NCI-H2171 (cell line): Measurements from ENCODE around the gene HAO2.
"Not testable (repeated sequence)": the region's sequence is repeated elsewhere in the genome, so short reads cannot be mapped to it uniquely, and the experiment has no call there.

Experiments
- DNase-seq: peaks from one replicate; lab custom pipeline; 2025; lab: John Stamatoyannopoulos, UW

The HAO2 gene

DNA sequence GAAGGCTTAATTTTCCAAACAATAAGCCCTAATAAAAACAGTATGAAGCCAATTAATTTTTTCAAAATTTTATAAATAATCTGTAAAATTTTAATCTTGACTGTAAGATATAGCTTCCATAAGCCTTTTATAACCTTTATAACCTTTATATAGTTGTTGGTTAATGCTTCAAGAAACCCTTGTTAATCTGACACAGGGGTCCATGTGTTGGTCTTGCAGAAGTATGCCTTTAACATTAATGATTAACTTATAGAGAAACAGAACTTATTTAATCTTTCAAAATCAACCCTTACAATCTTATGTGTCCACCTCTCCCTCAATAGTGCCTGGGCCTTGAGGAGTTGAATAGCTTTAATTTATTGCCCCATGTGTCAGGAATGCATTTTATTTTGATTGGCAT is 23.2 kb upstream of the HAO2 start:
- no peak for DNase-seq

DNA sequence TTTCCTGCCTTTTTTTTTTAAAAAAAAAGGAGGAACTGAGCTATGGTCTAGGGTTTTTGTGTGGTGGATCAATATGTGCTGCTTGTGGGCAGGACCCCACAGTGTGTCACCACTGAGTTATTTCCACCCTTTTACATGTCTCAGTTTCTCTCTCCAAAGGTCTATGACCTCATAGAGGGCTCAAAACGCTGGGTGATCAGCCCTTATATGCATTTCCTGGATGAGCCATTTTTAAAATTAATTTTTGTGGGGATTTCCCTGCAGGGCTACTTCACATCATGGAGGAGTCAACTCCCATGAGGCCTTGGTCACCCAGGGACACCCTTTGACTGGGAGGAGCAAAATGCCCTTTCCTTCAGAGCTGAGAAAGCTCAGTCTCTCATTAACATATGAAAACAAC is 20.7 kb upstream of the HAO2 start:
- no peak for DNase-seq

DNA sequence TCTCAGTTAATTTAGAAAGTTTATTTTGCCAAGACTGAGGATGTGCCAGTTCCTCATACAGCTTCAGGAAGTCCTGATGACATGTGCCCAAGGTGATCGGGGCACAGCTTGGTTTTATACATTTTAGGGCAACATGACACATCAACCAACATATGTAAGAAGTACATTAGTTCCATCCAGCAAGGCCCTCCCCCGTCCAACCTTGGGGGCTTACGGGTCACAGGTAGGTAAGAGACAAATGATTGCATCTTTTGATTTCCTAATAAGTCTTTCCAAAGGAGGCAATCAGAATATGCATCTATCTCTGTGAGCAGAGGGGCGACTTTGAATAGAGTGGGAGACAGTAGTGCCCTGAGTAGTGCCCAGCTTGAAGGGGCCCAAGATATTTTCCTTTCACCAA is 19.6 kb upstream of the HAO2 start:
- DNase-seq: no peak

DNA sequence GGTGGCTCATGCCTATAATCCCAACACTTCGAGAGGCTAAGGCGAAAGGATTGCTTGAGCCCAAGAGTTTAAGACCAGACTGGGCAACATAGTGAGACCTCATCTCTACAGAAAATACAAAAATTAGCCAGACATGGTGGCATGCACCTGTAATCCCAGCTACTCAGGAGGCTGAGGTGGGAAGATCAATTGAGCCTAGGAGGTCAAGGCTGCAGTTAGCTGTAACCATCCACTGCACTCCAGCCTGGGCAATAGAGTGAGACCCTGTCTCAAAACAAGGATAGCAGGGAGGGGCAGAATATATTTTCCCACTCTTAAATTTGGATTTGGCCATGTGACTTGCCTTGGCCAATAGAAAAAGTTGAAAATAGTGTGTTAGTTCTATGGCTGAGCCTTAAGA is 17.7 kb upstream of the HAO2 start:
- not testable (repeated sequence) for DNase-seq

DNA sequence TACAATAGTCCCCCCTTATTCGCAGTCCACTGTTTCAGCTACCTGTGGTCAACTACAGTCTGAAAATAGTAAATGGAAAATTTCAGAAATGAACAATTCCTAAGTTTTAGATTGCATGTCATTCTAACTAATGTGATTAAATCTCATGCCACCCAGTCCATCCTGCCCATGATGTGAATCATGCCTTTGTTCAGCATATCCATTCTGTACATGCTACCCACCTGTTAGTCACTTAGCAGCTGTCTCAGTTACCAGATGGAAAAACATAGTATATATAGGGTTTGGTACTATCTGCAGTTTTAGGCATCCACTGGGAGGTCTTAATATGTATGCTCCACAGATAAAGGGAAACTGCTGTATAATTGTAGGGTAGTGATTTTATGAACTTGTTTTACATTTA is 16.6 kb upstream of the HAO2 start:
- DNase-seq: no peak

DNA sequence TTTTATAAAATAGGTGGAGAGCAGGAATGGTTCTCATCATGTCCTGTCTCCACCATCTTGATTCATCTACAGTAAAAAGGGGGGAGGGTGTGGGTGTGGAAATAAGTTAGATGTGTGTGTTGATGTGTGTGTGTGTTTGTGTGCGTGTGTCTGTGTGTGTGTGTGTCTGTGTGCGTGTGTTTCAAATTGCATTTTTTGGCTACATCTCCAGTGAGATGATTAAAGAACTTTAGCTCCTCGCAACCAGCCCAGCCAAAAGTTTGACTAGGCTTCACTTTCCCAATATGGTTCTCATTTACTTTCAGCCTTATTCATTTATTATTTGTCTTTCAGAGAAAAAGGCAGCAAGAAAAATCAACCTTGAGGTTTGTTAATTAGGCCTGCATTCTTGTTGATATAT is 14.7 kb upstream of the HAO2 start:
- DNase-seq: no peak

DNA sequence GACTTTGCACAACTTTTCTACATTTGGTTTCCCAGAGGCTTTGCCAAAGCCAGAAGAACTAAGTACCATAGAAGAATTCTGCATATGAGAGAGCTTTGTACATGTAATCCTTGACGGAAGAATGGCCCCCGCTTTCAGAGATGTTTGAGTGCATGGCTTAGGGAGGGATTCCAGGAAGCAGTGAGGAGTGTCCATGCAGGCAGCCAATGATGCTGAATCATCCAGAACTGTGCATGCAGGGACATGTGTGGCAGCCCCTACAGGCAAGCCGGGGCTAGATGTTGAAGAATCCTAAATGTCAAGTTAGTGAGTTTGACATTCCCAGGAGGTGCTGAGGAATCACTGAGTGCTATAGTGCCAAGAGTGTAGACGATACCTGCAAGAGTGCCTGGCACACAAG is 9.9 kb upstream of the HAO2 start:
- no peak for DNase-seq

DNA sequence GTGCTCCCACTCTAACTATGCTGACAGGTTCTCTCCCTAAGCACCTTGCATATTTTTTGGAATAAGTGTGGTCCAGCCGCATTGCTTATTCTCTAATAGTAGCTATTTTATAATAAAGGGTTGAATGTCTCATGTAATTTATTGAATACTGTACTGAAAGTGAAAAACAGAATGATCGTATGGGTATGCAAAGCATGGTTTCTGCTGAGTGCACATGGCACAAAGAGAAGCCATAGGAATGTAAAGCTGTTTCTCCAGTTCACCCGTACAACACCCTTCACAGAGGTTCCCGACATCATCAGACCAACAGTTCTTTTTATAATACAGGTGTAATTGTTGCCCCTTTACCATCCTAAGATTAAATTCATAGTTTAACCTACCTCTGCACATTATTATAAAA is 8.9 kb upstream of the HAO2 start:
- no peak for DNase-seq

DNA sequence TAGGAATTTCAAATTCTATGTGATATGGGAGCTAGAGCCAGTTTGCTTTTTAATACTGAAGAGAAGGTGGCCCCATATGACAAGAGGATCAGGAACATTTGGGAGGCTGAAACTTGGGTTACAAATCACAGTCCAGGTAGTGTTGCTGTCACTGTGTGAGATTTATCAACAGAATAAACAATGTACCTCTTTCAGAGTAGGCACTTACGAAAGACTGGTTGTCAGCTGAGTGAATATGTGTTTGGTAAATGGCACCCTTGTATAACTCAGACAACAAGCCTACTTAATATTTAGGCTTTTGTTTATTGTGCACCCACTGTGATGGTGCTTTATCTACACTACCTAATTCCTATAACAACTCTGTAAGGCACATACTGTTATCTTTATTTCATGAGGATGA is 7.4 kb upstream of the HAO2 start:
- no peak for DNase-seq

DNA sequence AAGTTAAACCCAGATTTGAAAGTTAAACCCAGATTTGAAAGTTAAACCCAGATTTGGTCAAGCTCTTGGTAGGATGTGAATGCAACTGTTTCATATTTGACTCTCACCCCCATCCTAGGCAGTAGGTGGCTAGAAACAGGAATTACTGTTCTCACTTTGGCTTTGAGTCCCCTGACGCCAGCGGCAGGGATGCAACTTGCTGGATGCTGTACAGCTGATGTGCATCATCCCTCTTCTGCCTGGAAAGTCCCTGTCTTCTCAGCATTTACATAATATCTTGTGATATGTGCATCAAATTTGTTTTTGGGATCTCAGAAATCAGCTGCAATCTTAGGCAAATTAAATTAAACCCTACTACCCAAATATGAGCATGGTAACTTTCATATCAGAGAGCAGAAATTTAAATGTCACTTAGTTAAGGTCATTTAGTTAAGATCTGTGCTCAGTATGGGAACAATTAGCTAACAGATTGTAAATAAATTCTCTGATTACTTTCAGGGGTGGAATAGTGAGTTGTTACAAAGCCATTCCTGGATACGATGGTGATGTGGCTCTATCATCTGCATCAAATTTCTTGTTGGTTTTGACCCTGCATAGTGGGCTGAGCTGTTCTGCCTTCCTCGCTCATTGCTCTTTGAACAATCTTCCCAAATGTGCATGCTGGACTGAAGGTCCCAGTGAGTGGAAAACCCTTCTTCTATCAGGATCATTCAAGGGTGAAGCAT is 6.8 kb upstream of the HAO2 start:
- no peak for DNase-seq

DNA sequence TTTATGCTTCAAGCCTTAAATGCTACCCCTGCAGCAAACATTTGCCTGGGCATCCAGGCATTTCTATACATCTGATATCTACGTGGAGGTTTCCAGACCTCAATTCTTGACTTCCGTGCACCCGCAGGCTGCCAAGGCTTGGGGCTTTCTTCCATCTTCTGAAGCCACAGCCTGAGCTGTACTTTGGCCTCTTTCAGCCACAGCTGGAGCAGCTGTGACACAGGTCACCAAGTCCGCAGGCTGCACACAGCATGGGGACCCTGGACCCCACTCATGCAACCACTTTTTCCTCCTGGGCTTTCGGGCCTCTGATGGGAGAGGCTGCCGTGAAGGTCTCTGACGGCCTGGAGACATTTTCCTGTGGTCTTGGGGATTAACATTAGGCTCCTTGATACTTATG is 5.4 kb upstream of the HAO2 start:
- DNase-seq: no peak

DNA sequence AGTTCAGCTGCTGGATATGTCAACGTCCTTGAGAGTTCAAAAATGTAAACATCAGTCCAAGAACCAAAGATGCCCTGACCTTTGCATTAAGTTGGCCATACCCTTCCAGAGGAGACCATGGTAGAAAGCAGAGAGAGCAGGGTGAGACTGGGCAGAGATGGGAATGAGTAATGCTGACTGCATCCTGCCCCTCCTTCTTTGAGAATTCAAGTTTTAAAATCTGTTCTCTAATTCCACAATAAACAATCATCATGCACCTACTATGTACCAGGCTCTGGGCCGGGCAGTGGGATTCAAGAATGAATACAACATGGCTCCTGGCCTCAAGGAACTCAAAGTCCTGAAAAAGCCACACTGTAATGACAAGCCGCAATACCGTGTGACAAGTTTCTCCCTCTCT is 3.9 kb upstream of the HAO2 start:
- no peak for DNase-seq

DNA sequence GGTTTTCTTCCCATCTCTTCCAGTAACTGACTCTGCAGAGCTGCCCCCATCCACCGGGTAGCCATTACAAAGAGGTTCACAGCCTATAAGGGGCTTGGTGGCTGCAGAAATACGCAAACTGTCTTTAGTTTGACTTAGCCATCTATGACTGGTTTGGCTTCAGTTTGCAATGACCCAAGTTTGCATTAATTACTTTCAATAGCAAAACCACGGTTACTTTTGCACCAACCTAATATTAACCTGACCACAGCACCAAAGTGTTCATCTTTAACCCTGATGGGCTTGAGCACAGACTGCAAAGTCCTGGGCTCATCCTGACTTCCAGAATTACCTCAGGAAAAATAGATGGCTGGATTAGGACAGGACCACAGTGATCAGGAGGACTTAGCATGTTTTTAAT is 2.2 kb upstream of the HAO2 start:
- no peak for DNase-seq

DNA sequence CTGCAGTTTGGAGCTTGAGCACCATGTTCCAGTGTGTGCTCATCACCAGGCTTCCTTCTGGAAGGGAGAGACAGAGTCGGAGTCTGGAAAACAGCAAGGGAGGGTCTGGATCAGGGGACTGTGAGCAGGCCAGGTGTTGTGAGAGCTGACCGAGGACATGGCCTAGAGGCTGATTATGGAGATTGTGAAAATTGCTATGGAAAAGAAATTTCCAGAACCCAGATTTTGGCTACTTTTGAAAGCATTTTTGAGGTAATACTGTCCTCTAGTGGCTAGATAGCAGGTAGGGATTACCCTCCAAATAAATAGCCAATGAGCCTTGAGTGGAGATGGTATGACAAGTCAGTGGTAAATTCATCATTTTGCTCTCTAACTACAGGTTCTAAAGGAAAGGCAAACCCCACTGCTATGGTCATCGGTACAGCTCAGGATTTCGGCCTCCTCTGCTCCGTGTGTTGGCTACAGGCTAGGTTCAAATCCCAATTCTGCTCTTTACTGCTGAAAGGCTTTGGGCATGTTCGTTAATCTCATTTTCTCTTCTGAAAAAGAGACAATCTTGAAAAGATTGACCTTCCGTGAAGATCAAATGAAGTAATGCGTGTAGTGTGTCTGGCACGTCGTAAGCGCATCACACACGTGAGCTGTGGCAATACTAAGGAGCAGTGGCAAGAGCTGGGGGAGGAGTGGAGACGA is 1.0 kb upstream of the HAO2 start:
- DNase-seq: peak; percentile 7

DNA sequence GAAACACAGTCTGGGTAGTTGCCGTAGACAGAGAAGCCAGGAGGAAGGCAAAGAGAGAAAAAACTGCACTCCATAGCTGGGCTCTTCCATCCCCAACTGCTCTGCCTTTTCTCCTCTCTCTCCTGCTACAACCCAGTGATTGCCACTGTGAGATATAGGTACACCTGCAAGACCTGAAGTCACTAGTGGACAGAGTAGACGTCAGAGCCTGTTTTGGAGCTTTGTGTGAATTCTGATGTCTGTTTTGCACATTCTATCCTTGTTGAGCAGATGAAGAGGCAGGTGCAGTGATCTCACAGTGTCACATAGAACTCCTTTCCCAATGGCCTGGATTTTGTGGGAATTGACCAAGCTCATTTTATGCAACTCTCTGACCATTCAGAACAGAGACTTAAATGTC is 2.2 kb downstream of the HAO2 start:
- no peak for DNase-seq

DNA sequence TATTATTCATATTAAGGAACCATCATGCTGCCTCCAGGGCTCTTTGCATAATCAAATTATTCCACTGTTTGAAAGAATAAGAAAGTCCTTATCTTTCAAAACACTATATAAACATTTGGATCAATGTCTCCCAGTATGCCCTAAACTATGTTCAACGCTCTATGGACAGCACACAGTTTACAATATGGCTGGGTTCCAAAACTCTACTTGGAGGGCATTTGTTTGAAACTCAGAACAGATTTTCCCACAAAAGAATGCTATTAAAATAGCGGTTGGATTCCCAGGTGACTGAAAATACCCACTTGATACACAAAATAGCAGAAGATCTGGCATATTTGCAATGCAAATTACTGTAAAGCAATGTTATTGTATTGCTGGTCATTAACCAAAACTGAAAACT is 3.2 kb downstream of the HAO2 start:
- no peak for DNase-seq

DNA sequence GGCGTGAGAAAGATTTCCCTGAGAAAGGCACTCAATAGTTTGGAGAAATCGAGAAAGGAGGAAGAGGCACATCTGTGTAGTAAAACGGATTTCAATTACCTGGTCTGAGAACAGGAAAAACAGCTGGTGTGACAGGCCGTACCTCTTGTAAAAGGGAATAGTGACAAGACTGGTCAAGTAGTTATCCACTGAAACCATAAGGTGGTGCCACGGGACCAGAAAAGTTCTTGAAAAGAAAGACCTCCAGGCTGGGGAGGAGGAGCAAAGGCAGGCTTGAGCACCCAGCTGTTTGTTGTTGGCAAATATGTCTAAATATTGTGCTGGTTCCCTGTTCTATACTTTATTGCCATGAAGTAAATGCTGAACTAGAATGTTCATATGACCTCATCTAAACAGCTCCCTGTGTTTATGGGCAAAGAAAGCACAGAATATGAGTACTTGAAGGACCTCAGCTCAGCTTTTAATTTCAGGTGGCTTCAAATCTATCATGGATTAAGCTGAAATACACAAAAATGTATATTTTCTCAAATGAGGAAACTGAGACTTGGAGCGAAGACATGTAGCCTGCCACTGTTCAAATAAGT is 4.0 kb downstream of the HAO2 start:
- no peak for DNase-seq

DNA sequence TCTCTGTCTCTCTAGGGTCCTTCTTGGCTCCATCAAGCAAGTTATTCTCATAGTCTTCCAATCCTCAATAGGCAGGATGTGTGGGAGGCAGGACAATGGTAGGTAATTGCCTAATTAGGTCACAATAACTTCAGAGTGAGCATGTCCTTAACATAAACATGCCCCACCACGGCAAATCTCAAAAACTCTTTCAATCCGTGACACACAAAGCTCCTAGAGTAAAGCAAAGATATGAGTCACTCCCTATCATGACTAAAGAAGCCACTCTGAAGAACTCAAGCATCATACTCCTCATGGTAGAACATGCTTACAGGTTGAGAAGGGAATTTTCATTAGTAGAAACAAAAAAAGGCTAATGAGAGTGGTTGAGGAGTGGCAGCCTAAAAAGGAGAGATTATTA is 4.9 kb downstream of the HAO2 start:
- DNase-seq: no peak

DNA sequence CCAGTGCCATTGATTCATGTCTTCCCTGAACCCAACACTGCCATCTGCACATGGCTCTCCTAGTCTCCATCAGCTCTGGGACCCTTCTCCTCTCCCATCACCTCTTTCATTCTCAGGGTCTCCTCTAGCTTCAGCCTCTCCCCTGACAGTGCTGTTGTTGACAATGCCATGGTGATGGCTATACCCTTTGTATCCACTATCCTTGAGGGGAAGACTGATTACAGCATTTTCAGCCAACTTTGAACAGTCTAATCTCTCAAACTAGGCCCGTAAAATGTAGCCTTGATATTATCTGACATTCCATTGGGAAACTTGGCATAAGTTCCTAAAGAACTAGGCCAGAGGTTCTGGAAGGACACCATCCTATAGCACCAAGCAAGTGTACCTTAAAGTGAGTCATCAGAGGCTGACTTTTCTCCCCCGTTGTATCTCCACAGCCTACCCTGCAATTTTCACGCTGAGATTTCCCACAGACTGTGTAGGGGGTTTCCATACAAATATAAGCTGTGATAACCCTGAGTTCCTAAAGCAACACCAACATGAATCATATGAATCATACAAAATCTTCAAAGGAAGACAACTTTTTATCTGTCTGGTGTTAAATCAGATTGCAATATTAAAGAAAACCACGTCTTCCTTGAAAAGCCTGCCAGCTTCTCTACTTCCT is 5.8 kb downstream of the HAO2 start:
- no peak for DNase-seq

DNA sequence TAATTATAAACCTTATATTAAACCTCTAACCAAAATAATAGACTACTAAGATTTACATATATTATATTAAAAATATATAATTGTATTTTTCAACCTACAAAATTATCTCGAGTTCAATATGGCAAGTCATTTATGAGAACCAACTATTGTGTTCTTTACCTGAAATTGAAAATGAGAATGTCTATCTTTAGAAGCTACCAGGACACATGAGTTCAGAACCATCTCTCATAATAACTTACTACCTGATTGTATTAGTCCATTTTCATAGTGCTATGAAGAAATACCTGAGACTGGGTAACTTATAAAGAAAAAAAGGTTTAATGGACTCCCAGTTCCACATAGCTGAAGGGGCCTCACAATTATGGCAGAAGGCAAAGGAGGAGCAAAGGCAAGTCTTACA is 6.8 kb downstream of the HAO2 start:
- no peak for DNase-seq

DNA sequence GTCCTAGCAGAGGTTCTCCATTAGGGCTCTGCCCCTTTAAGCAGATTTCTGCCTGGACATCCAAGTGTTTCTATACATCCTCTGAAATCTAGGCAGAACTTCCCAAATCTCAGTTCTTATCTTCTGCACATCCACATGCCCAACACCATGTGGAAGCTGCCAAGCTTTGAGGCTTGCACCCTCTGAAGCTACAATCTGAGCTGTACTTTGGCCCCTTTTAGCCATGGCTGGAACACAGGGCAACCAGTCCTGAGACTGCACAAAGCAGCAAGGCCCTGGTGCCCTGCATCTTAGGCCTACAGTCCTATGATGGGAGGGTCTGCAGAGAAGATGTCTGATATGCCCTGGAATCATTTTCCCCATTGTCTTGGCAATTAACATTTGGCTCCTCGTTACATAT is 8.0 kb downstream of the HAO2 start:
- no peak for DNase-seq

DNA sequence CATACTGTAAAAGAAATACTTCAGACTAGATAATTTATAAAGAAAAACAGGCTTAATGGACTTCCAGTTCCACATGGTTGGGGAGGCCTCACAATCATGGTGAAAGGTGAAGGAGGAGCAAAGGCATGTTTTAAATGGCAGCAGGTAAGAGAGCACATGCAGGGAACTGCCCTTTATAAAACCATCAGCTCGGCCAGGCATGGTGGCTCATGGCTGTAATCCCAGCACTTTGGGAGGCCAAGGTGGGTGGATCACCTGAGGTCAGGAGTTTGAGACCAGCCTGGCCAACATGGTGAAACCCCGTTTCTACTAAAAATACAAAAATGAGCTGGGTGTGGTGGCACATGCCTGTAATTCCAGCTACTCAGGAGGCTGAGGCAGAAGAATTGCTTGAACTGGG is 9.0 kb downstream of the HAO2 start:
- not testable (repeated sequence) for DNase-seq

DNA sequence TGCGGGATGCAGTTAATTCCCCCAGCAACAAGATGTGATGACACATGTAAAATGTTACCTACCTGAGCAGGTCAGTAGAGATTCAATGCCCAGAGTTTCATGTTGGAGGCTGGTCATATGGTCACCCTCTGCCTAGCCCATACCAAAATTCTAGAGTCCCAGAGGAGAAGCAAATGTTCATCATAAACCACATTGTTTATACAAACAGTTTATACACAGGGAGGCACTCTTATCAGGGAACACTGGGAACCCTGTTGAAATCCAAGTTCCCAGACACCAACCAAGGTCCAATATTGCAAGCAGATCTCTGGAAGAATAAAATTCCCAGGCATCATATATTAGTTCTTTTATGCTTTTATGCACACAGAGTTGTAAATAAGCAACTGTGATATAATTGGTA is 10.5 kb downstream of the HAO2 start:
- no peak for DNase-seq
